ENCODE results near the gene PDYN. TPM values are rescaled to one million over a fixed set of nuclear protein-coding genes. Genes with fewer than 3 reads are reported as not detected.
A peak's percentile ranks its signal among the peaks of the same experiment; 100 is the strongest.

The PDYN gene
- polyA plus RNA-seq, 1 donor (not counting 4 experiments of a cell fraction or from before 2014, with no cell fraction given), result not detected

- no peaks in the 10 kb centered on the region for H4K20me1 ChIP-seq (ENCODE audit: control insufficient read depth, extremely low read depth, insufficient read depth, low read length)
- H3K9me1 ChIP-seq (ENCODE audit: control insufficient read depth, extremely low read depth, insufficient read depth, low read length), result no peaks in the 10 kb centered on the region
- H3K4me2 ChIP-seq (ENCODE audit: control insufficient read depth, extremely low read depth, insufficient read depth, low read depth, low read length), result no peak overlapping the region
- no peaks in the 10 kb centered on the region for H3K36me3 ChIP-seq (ENCODE audit: control insufficient read depth in 2 of 2, extremely low read depth in 1 of 2, insufficient read depth in 2 of 2, low read length in 2 of 2)
- dilution Hi-C loops (cut with MboI; ENCODE audit: extremely low pct_ligation_motif_present, low sequenced_read_pairs), result no loop called here
- H3K27ac ChIP-seq (ENCODE audit: control insufficient read depth, insufficient read depth, low read length), result no peak overlapping the region
- H3K79me2 ChIP-seq (ENCODE audit: control insufficient read depth, insufficient read depth, low read length), result no peaks in the 10 kb centered on the region
- H2AFZ ChIP-seq (ENCODE audit: control insufficient read depth, low read length), result no peak overlapping the region
- no peaks in the 10 kb centered on the region for H3K9me3 ChIP-seq (ENCODE audit: control insufficient read depth, low read depth, low read length)
- peaks cover 67% of the 10 kb centered on the region for H3K27me3 ChIP-seq (ENCODE audit: control insufficient read depth, extremely low read depth, insufficient read depth, low read length)
- TF ChIP-seq CTCF (optimal IDR thresholded peaks at IDR 0.05 in 1 of 3, IDR thresholded peaks at IDR 0.05 in 1 of 3, conservative IDR thresholded peaks at IDR 0.05 in 1 of 3; ENCODE audit: extremely low read depth in 1 of 3, insufficient read depth in 2 of 3, low read length in 3 of 3), result no peak
- TF ChIP-seq EZH2 (IDR thresholded peaks at IDR 0.05; ENCODE audit: low read length), result no peak
- H3K4me3 ChIP-seq (ENCODE audit: control insufficient read depth in 2 of 3, extremely low read depth in 1 of 3, insufficient read depth in 2 of 3, low read depth in 1 of 3, low read length in 3 of 3), result no peak overlapping the region
- no peak for DNase-seq (ENCODE audit: low read depth, low spot score)
- no peak for FAIRE-seq
- H3K4me1 ChIP-seq (ENCODE audit: control insufficient read depth, extremely low read depth, insufficient read depth, low read length), result peaks cover 3% of the 10 kb centered on the region
- no peak overlapping the region for H3K9ac ChIP-seq (ENCODE audit: control insufficient read depth, extremely low read depth, insufficient read depth, low read length)
Measured at GRCh38 chr20:1995531-1996310, 1.9 kb upstream of the PDYN start.

- no peaks in the 10 kb centered on the region for H3K9me3 ChIP-seq (ENCODE audit: control insufficient read depth, low read depth, low read length)
- H3K9ac ChIP-seq (ENCODE audit: control insufficient read depth, extremely low read depth, insufficient read depth, low read length), result no peak overlapping the region
- no peak overlapping the region for H3K4me3 ChIP-seq (ENCODE audit: control insufficient read depth in 2 of 3, extremely low read depth in 1 of 3, insufficient read depth in 2 of 3, low read depth in 1 of 3, low read length in 3 of 3)
- peak; percentile 69 for TF ChIP-seq EZH2 (IDR thresholded peaks at IDR 0.05; ENCODE audit: low read length)
- TF ChIP-seq CTCF (optimal IDR thresholded peaks at IDR 0.05 in 1 of 3, IDR thresholded peaks at IDR 0.05 in 1 of 3, conservative IDR thresholded peaks at IDR 0.05 in 1 of 3; ENCODE audit: extremely low read depth in 1 of 3, insufficient read depth in 2 of 3, low read length in 3 of 3), result no peak
- H3K27me3 ChIP-seq (ENCODE audit: control insufficient read depth, extremely low read depth, insufficient read depth, low read length), result peaks cover 71% of the 10 kb centered on the region
- peaks cover 3% of the 10 kb centered on the region for H3K4me1 ChIP-seq (ENCODE audit: control insufficient read depth, extremely low read depth, insufficient read depth, low read length)
- no peak overlapping the region for H3K27ac ChIP-seq (ENCODE audit: control insufficient read depth, insufficient read depth, low read length)
- H3K36me3 ChIP-seq (ENCODE audit: control insufficient read depth in 2 of 2, extremely low read depth in 1 of 2, insufficient read depth in 2 of 2, low read length in 2 of 2), result no peaks in the 10 kb centered on the region
- H3K79me2 ChIP-seq (ENCODE audit: control insufficient read depth, insufficient read depth, low read length), result no peaks in the 10 kb centered on the region
- no peak for FAIRE-seq
- no peaks in the 10 kb centered on the region for H4K20me1 ChIP-seq (ENCODE audit: control insufficient read depth, extremely low read depth, insufficient read depth, low read length)
- no peak overlapping the region for H2AFZ ChIP-seq (ENCODE audit: control insufficient read depth, low read length)
- no peaks in the 10 kb centered on the region for H3K9me1 ChIP-seq (ENCODE audit: control insufficient read depth, extremely low read depth, insufficient read depth, low read length)
- H3K4me2 ChIP-seq (ENCODE audit: control insufficient read depth, extremely low read depth, insufficient read depth, low read depth, low read length), result peak overlapping the region; percentile 39
- dilution Hi-C loops (cut with MboI; ENCODE audit: extremely low pct_ligation_motif_present, low sequenced_read_pairs), result no loop called here
- DNase-seq (ENCODE audit: low read depth, low spot score), result no peak
Measured at GRCh38 chr20:1994627-1995026, 769 bp upstream of the PDYN start.

All from keratinocyte (primary cell).